Suppressor macrophage treated with lipopolysaccharide for 1 hour (primary cell): Measurements from ENCODE around the gene PANK3.
"Not testable (repeated sequence)": the region's sequence is repeated elsewhere in the genome, so short reads cannot be mapped to it uniquely, and the experiment has no call there.

Source experiments
- DNase-seq, 3 donors: peaks; one replicate each; pipeline ENCODE4 v3.0.0-alpha.2; 2020 to 2022

Gene PANK3

GRCh38 chr5:168578538-168579487 lies at the start of gene PANK3:
TSS of gene PANK3 (minus strand) at chr5:168579368. CDS start at chr5:168579283, 85 bp downstream.
- DNase-seq: peak in 2 of 3 donors; percentile 93 to 95

DNA sequence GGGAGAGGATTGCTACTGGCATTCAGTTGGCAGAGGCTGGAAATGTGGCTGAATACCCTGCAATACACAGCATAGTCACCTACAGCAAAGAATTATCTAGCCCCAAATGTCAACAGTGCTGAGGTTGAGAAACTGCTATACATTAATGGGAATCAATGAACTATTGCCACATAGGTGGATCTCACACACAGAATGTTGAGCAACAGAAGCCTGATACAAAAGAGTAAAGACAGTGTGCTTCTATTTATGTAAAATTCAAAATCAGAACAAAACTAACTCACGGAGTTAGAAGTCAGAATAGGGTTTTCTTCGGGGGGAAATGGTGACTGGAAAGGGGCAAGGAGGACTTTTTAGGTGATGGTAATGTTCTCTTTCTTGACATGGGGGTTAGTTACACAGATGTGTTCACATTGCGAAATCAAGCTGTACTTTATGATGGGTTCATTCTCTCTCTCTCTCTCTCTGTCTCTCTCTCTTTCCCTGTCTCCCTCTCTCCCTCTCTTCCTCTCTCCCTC lies 45.7 kb upstream of the PANK3 start:
- DNase-seq: no peak

- no peak for DNase-seq
Measured at GRCh38 chr5:168620807-168621206, 41.6 kb upstream of the PANK3 start.

- no peak for DNase-seq
Measured at GRCh38 chr5:168614661-168615060, 35.5 kb upstream of the PANK3 start.

DNA sequence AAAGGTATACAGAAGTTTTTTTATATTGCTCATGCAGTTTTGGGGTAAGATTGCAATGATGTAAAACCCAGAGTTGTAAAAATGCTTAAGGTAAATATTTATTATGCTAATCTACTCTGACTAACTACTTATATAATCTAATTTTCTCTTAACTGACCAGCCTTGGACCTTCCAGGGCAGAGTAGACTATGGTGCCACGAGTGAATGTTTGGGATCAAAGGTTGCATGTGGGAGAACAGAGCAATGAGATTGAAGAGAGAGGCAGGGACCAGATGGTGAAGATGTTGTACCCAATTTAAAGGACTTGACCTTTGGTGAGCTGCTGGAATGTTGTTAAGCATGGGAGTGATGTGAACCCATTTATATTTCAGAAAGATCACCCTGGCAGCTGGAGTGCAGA lies 34.8 kb upstream of the PANK3 start:
- no peak for DNase-seq

GRCh38 chr5:168613396-168613795 lies 34.2 kb upstream of the PANK3 start:
- no peak for DNase-seq

- peak in 1 of 3 donors; percentile 11 for DNase-seq
Measured at GRCh38 chr5:168612996-168613395, 33.8 kb upstream of the PANK3 start.

GRCh38 chr5:168612123-168612522 lies 33.0 kb upstream of the PANK3 start:
- DNase-seq: no peak

DNA sequence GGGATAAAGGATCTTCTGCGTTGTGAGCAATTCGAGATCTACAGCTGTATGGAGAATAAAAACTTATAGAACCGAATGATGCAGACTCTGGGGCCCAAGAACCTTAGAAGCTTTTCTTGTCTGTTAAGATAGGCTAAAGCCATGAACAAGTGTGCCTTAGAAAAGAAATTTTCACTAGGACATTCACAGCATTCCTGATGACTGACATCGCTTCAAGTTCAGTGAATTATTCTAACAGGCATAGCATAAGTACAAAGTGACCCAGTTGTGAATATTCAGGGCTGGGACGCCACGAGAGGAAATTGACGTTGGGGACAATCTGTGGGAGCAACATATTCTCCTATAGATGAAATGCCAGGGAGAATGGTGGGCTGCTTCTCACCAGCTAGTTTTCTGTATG lies 32.0 kb upstream of the PANK3 start:
- no peak for DNase-seq

- peak in 1 of 3 donors; percentile 12 for DNase-seq
Measured at GRCh38 chr5:168609806-168610482, 30.8 kb upstream of the PANK3 start.

DNA sequence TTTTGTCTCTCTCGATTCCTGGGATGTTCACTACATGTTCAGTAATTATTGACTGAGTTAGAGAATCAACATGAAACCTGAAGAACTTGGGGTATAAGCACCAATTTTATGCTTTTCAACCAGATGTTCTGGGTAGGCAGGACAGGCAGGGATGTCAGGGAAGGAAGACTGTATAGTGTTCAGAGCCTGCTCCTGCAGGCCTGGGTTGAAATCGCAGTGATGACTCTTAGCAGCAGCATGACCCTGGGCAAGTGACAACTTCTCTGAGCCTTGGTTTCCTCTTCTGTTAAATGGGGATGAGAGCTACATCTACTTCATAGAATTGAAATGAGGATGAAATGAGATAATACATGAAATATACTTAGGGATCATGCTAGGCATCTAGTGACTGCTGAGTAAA lies 29.7 kb upstream of the PANK3 start:
- DNase-seq: no peak

DNA sequence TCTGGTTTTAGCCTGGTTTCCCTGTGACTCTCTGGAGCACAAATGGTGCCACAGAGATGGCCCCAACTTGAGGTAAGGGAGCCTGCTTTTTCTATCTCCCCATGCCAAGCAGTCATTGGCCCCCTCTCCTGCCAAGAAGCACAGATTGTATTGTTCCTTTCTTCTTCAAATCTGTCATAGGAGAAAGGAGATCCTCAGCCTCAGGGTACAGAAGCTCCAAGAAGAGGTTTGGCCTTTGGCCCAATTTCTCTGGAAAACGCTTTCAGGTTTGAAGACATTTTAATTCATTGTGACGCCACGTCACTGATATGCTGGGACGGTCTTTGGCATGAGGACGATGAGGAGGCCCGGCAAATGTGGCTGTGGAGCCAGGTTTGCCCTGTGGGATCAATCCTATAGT lies 29.2 kb upstream of the PANK3 start:
- DNase-seq: no peak

DNA sequence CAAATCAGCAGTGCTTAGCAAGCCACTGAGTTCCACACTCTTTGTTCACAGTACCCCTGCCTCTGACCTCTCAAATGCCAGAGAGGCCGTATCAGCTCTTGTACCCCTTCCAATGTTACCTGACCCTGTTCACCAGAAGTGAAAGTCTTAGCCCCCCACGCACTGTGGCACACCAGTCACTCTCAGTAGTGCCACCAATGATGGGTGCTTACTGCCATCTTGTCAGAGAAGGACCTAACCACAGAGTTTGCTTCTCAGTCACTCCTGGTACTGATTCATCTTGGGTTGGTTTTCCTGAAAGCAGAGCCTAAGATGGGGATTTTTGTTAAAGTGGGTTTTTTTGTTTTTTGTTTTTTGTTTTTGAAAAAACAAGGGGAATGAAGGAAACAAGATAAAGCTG lies 28.8 kb upstream of the PANK3 start:
- DNase-seq: no peak

DNA sequence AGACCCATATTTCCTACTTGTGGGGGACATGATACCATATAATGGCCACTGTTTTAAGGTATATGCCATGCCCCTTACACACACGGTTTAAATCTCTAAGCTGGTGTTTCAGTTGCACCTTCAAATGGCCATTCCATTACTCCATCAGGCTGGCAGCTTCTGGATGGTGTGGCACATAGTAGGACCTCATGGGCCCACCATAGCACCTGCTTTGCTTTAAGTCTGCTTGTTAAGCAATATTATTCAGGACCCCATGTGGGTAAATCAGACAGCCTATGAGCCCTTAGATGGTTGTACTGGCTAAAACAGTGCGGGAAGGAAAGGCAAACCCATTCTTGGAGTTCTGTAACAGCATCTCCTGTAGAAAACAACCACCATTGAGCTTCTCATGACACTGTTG lies 27.4 kb upstream of the PANK3 start:
- no peak for DNase-seq

GRCh38 chr5:168604436-168604835 lies 25.3 kb upstream of the PANK3 start:
- DNase-seq: no peak

DNA sequence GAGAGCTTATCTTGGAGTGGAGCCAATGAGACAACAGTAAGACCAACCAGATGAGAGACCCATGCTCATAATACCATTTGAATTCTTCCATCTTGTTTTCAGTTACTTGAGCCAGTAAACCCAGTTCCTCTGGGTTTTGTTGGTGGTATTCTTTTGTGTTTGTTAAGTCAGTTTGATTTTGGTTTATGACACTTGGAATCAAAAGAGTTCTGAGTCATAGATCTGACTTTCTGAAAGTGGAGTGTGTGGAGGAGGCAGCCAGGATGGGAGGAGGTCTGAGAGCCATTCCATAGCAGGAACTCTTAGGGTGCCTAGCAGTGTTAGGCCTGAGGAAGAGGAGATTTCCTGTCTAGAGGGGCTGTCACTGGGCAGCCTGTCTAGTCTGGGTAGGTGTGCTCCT lies 24.6 kb upstream of the PANK3 start:
- no peak for DNase-seq

DNA sequence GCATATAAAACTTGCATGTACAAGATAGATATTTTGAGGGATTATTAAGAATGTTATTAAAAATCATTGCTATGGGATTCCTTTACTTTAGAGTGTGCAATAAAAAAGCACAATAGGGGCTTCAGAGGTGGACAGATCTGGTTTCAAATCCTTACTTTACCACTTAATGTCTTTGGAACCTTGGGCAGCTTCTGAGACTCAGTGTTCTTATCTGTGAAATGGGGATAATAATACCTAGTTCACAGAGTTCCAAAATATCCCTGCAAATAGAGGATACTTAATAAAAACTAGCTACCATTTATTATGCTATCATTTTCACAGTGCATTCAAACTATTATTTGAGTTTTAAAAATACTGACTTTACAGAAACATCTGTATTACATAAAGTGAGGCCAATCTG lies 23.3 kb upstream of the PANK3 start:
- DNase-seq: no peak

DNA sequence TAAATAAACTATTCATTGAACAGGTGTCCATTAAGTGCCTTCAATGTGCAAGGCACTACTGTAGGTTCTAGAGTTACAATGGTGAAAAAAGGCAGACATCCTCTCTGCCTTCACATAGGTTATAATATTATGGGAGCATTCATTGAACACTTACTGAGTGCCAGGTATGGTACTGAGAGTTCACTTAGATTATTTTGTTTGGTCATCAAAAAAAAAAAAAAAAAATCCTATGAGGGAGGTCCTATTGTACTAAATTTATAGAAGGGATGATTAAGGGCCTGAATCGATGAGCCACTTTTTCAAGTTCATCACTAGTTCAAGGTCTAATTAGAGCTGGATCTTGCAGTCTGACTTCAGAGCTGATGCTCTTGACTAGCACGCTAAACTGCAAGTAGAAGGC lies 22.8 kb upstream of the PANK3 start:
- DNase-seq: no peak

GRCh38 chr5:168600409-168600808 lies 21.2 kb upstream of the PANK3 start:
- DNase-seq: no peak

- no peak for DNase-seq
Measured at GRCh38 chr5:168599826-168600225, 20.7 kb upstream of the PANK3 start.

- no peak for DNase-seq
Measured at GRCh38 chr5:168598639-168599038, 19.5 kb upstream of the PANK3 start.

- DNase-seq: no peak
Measured at GRCh38 chr5:168596927-168597326, 17.8 kb upstream of the PANK3 start.

- DNase-seq: not testable (repeated sequence)
Measured at GRCh38 chr5:168596122-168596521, 17.0 kb upstream of the PANK3 start.

- DNase-seq: no peak
Measured at GRCh38 chr5:168592014-168592368, 12.8 kb upstream of the PANK3 start.
